Breast epithelium (tissue), 3 donors: ENCODE measurements around the gene KMT5C.

Experiments
- CTCF ChIP-seq, 3 donors: fragments of 450-650 bp; IDR thresholded peaks; one replicate each; pipeline ENCODE4 v1.5.1; 2016 to 2017; ENCODE audit warnings: antibody characterized with exemption in 3 of 3, mild to moderate bottlenecking in 3 of 3, moderate library complexity in 3 of 3
- POLR2A ChIP-seq: fragments of 450-650 bp; IDR thresholded peaks from one replicate; pipeline ENCODE4 v1.6.1; 2016; ENCODE audit warnings: antibody characterized with exemption, mild to moderate bottlenecking, moderate library complexity

DNA sequence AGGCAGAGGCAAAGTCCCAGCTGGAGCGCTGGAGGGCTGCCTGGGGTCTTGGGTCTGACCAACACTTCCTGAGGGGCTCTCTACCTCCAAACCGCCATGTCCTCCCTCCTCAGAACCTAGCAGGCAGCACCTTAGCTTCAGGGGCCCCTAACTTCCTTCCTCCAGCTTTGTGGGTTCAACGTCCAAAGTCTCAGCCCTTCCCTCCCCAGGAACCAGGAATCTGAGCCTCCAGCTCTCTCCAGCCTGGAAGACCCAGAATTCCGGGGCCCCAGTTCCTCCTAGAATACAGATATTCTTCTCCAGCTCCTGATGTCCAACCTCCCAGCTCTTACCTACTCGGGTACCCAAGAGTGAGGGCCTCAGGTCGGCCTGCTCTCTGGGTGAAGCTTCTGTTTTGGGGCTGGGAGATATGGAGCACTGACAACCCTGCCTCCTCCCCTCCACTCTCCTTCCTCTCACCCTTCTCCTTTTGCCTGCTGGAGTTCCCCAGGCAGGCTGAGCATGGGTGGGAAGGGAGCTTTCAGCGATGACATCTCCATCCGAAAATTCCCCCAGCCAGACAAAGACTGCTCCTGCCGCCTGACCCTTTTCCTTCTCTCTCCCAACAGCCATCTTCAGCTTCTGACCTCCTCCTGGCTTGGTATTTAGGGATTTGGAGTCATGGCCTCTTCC lies 18.1 kb upstream of the KMT5C start:
- TF ChIP-seq CTCF (IDR thresholded peaks at IDR 0.05) (no peak), POLR2A (no peak)
